ENCODE measurements around the gene SPTBN4.
"Not testable (repeated sequence)": the region's sequence is repeated elsewhere in the genome, so short reads cannot be mapped to it uniquely, and the experiment has no call there.

SPTBN4 gene

GRCh38 chr19:40466985-40467734, at the start of gene SPTBN4:
Gene SPTBN4, plus strand, starts transcription at chr19:40467001. Its CDS starts 5,621 bp downstream, at chr19:40472622.
- FAIRE-seq, result no peak

- FAIRE-seq, result no peak
Measured at GRCh38 chr19:40417643-40417981, 49.2 kb upstream of the SPTBN4 start.

- no peak for FAIRE-seq
Measured at GRCh38 chr19:40418040-40418439, 48.8 kb upstream of the SPTBN4 start.

GRCh38 chr19:40419066-40419612, 47.7 kb upstream of the SPTBN4 start:
- FAIRE-seq, result no peak

- FAIRE-seq, result no peak
Measured at GRCh38 chr19:40419780-40420179, 47.0 kb upstream of the SPTBN4 start.

- no peak for FAIRE-seq
Measured at GRCh38 chr19:40420451-40420765, 46.4 kb upstream of the SPTBN4 start.

- FAIRE-seq, result no peak
Measured at GRCh38 chr19:40420766-40421765, 45.7 kb upstream of the SPTBN4 start.

GRCh38 chr19:40421993-40422747, 44.6 kb upstream of the SPTBN4 start:
- FAIRE-seq, result no peak

- no peak for FAIRE-seq
Measured at GRCh38 chr19:40422748-40423566, 43.8 kb upstream of the SPTBN4 start.

GRCh38 chr19:40423938-40424337, 42.9 kb upstream of the SPTBN4 start:
- no peak for FAIRE-seq

GRCh38 chr19:40424637-40425449, 42.0 kb upstream of the SPTBN4 start:
- no peak for FAIRE-seq

GRCh38 chr19:40425450-40426287, 41.1 kb upstream of the SPTBN4 start, which contains the start of gene SERTAD1:
Gene SERTAD1, minus strand, starts transcription at chr19:40425992. Its CDS starts 2,446 bp downstream, at chr19:40423546.
- FAIRE-seq, result peak; percentile 94

GRCh38 chr19:40428197-40428596, 38.6 kb upstream of the SPTBN4 start:
- FAIRE-seq, result not testable (repeated sequence)

GRCh38 chr19:40430242-40430641, 36.6 kb upstream of the SPTBN4 start:
- FAIRE-seq, result not testable (repeated sequence)

- FAIRE-seq, result no peak
Measured at GRCh38 chr19:40431698-40432097, 35.1 kb upstream of the SPTBN4 start.

- FAIRE-seq, result not testable (repeated sequence)
Measured at GRCh38 chr19:40432760-40433159, 34.0 kb upstream of the SPTBN4 start.

- no peak for FAIRE-seq
Measured at GRCh38 chr19:40433391-40434216, 33.2 kb upstream of the SPTBN4 start.

- no peak for FAIRE-seq
Measured at GRCh38 chr19:40438284-40438683, 28.5 kb upstream of the SPTBN4 start.

- no peak for FAIRE-seq
Measured at GRCh38 chr19:40441719-40442253, 25.0 kb upstream of the SPTBN4 start.

Data from TTC549 (cell line).